Naive thymus-derived CD4-positive, alpha-beta T cell (primary cell): ENCODE data around the gene CRB1. TPM values are rescaled to one million over a fixed set of nuclear protein-coding genes. Genes with fewer than 3 reads are reported as not detected.

ENCODE experiments used
- ATAC-seq: fragments of 150-1000 bp; cut with Tn5 transposase; 2 replicates; pipeline ENCODE4 v1.10.0; 2021; ENCODE audit warnings: mild to moderate bottlenecking, moderate library complexity
- CTCF ChIA-PET: fragments of 350-600 bp; sonication (Branson Sonifier 250); formaldehyde crosslinking; loops from one replicate; lab custom pipeline; 2021; ENCODE audit warnings: antibody characterized with exemption; lab: Charles Lee
- POLR2A ChIA-PET: fragments of 350-600 bp; sonication (Branson Sonifier 250); formaldehyde crosslinking; loops from one replicate; lab custom pipeline; 2021; ENCODE audit warnings: antibody characterized with exemption, inconsistent platforms; lab: Charles Lee
- DNase-seq, 9 donors: peaks; one replicate each; pipeline versions ENCODE4 v3.0.0 to v3.0.0-alpha.2; 2020 to 2022; ENCODE audit warnings: mixed read lengths in 1 of 9
- H3K27ac ChIP-seq: one replicate; pipeline ENCODE4 v1.7.0; 2013; ENCODE audit warnings: mild to moderate bottlenecking, low read depth, low read length, moderate library complexity
- H3K27me3 ChIP-seq, 2 donors: one replicate each; pipeline ENCODE4 v1.7.0; 2013; ENCODE audit warnings: low read length in 2 of 2, mild to moderate bottlenecking in 2 of 2, moderate library complexity in 2 of 2; ENCODE audit not compliant: control insufficient read depth in 2 of 2, insufficient read depth in 2 of 2
- H3K36me3 ChIP-seq, 3 experiments: 1 replicate in 2 of 3; 2 replicates in 1 of 3; pipeline ENCODE4 v1.7.0; 2013; ENCODE audit warnings: low read length in 3 of 3, mild to moderate bottlenecking in 3 of 3, moderate library complexity in 1 of 3; ENCODE audit not compliant: insufficient read depth in 3 of 3, control insufficient read depth in 2 of 3
- H3K4me1 ChIP-seq, 2 donors: one replicate each; pipeline ENCODE4 v1.7.0; 2013; ENCODE audit warnings: low read length in 2 of 2, mild to moderate bottlenecking in 2 of 2, moderate library complexity in 1 of 2; ENCODE audit not compliant: control insufficient read depth in 2 of 2, insufficient read depth in 2 of 2
- H3K4me3 ChIP-seq: 2 replicates; pipeline ENCODE4 v1.7.0; 2013; ENCODE audit warnings: mild to moderate bottlenecking, low read length
- H3K9me3 ChIP-seq, 3 experiments: 1 replicate in 2 of 3; 2 replicates in 1 of 3; pipeline ENCODE4 v1.7.0; 2013; ENCODE audit warnings: low read length in 3 of 3; ENCODE audit not compliant: control insufficient read depth in 2 of 3
- H3K27ac Mint-ChIP-seq, 9 donors: one replicate each; pipeline ENCODE4 v1.8.0; 2020 to 2022; ENCODE audit warnings: mixed read lengths in 9 of 9, mild to moderate bottlenecking in 8 of 9, moderate library complexity in 5 of 9, inconsistent platforms in 2 of 9
- H3K27me3 Mint-ChIP-seq, 5 donors: one replicate each; pipeline ENCODE4 v1.8.0; 2021 to 2022; ENCODE audit warnings: mixed read lengths in 5 of 5, mild to moderate bottlenecking in 1 of 5
- H3K36me3 Mint-ChIP-seq, 5 donors: one replicate each; pipeline ENCODE4 v1.8.0; 2020 to 2022; ENCODE audit warnings: mixed read lengths in 5 of 5, mild to moderate bottlenecking in 3 of 5, inconsistent platforms in 1 of 5
- H3K4me1 Mint-ChIP-seq, 7 donors: one replicate each; pipeline ENCODE4 v1.8.0; 2020 to 2022; ENCODE audit warnings: mixed read lengths in 7 of 7, mild to moderate bottlenecking in 3 of 7, inconsistent platforms in 1 of 7
- H3K4me3 Mint-ChIP-seq, 10 donors: one replicate each; pipeline ENCODE4 v1.8.0; 2020 to 2022; ENCODE audit warnings: mild to moderate bottlenecking in 10 of 10, mixed read lengths in 10 of 10, moderate library complexity in 6 of 10, inconsistent platforms in 2 of 10
- H3K9me3 Mint-ChIP-seq, 11 donors: one replicate each; pipeline ENCODE4 v1.8.0; 2020 to 2022; ENCODE audit warnings: mixed read lengths in 11 of 11, mild to moderate bottlenecking in 4 of 11, inconsistent platforms in 1 of 11, moderate library complexity in 1 of 11
- intact Hi-C, 2 donors: fragments of 100-400 bp; cut with micrococcal nuclease; formaldehyde crosslinking; loops; one replicate each; pipeline ENCODE4 v1.15.1; 2023
- polyA plus RNA-seq, 2 donors: library from polyadenylated mRNA; unstranded; fragments of 300-500 nt; fragmentation: Illumina TruSeq; gene quantifications; one replicate each; pipeline ENCODE4 v1.2.3, GENCODE V29; 2021
- total RNA-seq, 6 experiments: library from RNA in 5 of 6; stranded (reverse) in 5 of 6; gene quantifications; 1 replicate in 5 of 6; 2 replicates in 1 of 6; pipeline ENCODE4 v1.2.3 and lab custom pipeline; 2021 to 2026

The CRB1 gene
- total and polyA plus RNA-seq, 7 experiments from 2014 or later, result 0.08 to 3.2 (median 0.49) TPM; not detected in 2

DNA sequence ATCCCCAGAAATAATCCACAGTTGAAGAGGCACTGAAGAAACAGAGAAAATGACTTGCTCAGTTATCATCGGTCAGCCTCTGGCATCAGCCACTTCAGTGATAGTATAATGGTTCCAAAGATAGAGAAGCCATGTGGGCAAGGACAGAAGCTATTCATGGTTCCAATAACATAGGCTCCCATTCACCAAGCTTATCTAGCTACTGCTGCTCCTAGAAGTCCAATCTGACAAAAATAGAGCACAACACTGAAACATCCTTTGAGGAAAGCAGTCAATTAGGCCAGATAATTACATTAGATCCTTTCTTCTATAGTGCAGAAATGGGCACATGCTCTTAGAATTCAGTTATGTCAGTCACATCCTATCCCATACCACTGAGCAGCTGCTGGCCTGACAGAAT, 33.5 kb upstream of the CRB1 start:
- intact Hi-C loops, result no loop called here
- peaks cover 0 to 2% (median 0%) of the 10 kb centered on the region in 11 donors for H3K9me3 Mint-ChIP-seq
- H3K4me3 ChIP-seq, result no peak overlapping the region

GRCh38 chr1:197235355-197235754, 32.7 kb upstream of the CRB1 start:
- no peak for ATAC-seq
- ChIA-PET POLR2A (no interaction called here), CTCF (no interaction called here)
- no peaks in the 10 kb centered on the region for H3K9me3 ChIP-seq
- no peak for DNase-seq
- no peaks in the 10 kb centered on the region for H3K4me1 ChIP-seq
- H3K36me3 ChIP-seq, result no peaks in the 10 kb centered on the region
- peaks cover 0 to 2% (median 0%) of the 10 kb centered on the region in 11 donors for H3K9me3 Mint-ChIP-seq
- H3K4me3 Mint-ChIP-seq, result no peak overlapping the region
- no peak overlapping the region for H3K27ac ChIP-seq
- no peaks in the 10 kb centered on the region for H3K4me1 Mint-ChIP-seq
- intact Hi-C loops, result no loop called here
- no peak overlapping the region for H3K4me3 ChIP-seq
- H3K27me3 ChIP-seq, result no peaks in the 10 kb centered on the region
- peaks cover 0 to 8% (median 2%) of the 10 kb centered on the region in 5 donors for H3K36me3 Mint-ChIP-seq
- H3K27me3 Mint-ChIP-seq, result no peaks in the 10 kb centered on the region
- H3K27ac Mint-ChIP-seq, result no peak overlapping the region

More for the DNA sequence above, 33.5 kb upstream of the CRB1 start:
- Mint-ChIP-seq H3K27me3 (no peaks in the 10 kb centered on the region), H3K36me3 (peaks cover 0 to 4% (median 0%) of the 10 kb centered on the region in 5 donors), H3K4me1 (no peaks in the 10 kb centered on the region), H3K4me3 (no peak overlapping the region), H3K27ac (no peak overlapping the region)
- CTCF ChIA-PET, result no interaction called here
- POLR2A ChIA-PET, result no interaction called here
- no peaks in the 10 kb centered on the region for H3K9me3 ChIP-seq
- no peak overlapping the region for H3K27ac ChIP-seq
- DNase-seq, result no peak
- H3K36me3 ChIP-seq, result no peaks in the 10 kb centered on the region
- no peaks in the 10 kb centered on the region for H3K4me1 ChIP-seq
- no peak for ATAC-seq
- no peaks in the 10 kb centered on the region for H3K27me3 ChIP-seq

DNA sequence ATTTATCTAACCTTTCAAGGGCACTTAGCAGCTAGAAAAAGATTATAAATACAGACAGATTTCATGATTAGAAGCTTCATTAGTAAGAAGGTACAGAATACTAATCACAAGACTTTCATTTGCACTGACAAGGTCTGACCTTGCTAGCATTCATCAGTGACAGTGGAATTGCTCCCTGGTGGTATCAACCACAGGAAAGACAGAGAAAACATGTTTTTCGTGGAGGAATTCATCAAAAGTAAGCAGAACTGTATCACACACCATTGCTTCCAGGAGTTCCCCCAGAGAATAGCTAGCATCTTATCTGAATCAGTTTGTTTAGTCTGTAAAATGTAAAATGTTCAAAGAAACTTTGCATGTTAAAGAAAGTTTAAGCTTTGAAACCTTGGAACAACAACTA, 20.6 kb upstream of the CRB1 start:
- Mint-ChIP-seq H3K9me3 (peaks cover 0 to 19% (median 2%) of the 10 kb centered on the region in 11 donors), H3K27ac (no peak overlapping the region), H3K4me3 (no peak overlapping the region), H3K4me1 (no peaks in the 10 kb centered on the region), H3K36me3 (peaks cover 0 to 27% (median 13%) of the 10 kb centered on the region in 5 donors), H3K27me3 (peaks cover 0 to 3% (median 0%) of the 10 kb centered on the region in 5 donors)
- Histone ChIP-seq H3K9me3 (no peaks in the 10 kb centered on the region), H3K27me3 (no peaks in the 10 kb centered on the region), H3K4me1 (no peaks in the 10 kb centered on the region), H3K36me3 (no peaks in the 10 kb centered on the region), H3K4me3 (no peak overlapping the region), H3K27ac (no peak overlapping the region)
- DNase-seq (no peak), ATAC-seq (no peak)
- intact Hi-C loops, result no loop called here
- CTCF ChIA-PET, result interaction anchor here (0.6 kb wide), 1 partner anchor 9 kb away, joined by 4 read pairs; no protein-coding TSS in a partner anchor
- POLR2A ChIA-PET, result no interaction called here

- Histone ChIP-seq H3K27me3 (no peaks in the 10 kb centered on the region), H3K27ac (no peak overlapping the region), H3K4me3 (no peak overlapping the region), H3K4me1 (no peaks in the 10 kb centered on the region), H3K9me3 (no peaks in the 10 kb centered on the region), H3K36me3 (no peaks in the 10 kb centered on the region)
- ChIA-PET CTCF (no interaction called here), POLR2A (no interaction called here)
- Mint-ChIP-seq H3K27ac (no peak overlapping the region), H3K4me3 (no peak overlapping the region), H3K4me1 (no peaks in the 10 kb centered on the region), H3K36me3 (peaks cover 0 to 19% (median 6%) of the 10 kb centered on the region in 5 donors), H3K27me3 (peaks cover 0 to 3% (median 0%) of the 10 kb centered on the region in 5 donors), H3K9me3 (peaks cover 0 to 6% (median 0%) of the 10 kb centered on the region in 11 donors)
- ATAC-seq (no peak), DNase-seq (no peak)
- intact Hi-C loops, result no loop called here
Observed at GRCh38 chr1:197249324-197249723, 18.7 kb upstream of the CRB1 start.

GRCh38 chr1:197250616-197251015, 17.4 kb upstream of the CRB1 start:
- Mint-ChIP-seq H3K4me1 (no peaks in the 10 kb centered on the region), H3K4me3 (no peak overlapping the region), H3K9me3 (no peaks in the 10 kb centered on the region), H3K36me3 (peaks cover 0 to 8% (median 0%) of the 10 kb centered on the region in 5 donors), H3K27ac (no peak overlapping the region), H3K27me3 (peaks cover 0 to 3% (median 0%) of the 10 kb centered on the region in 5 donors)
- H3K9me3 ChIP-seq, result no peaks in the 10 kb centered on the region
- H3K36me3 ChIP-seq, result no peaks in the 10 kb centered on the region
- no peaks in the 10 kb centered on the region for H3K4me1 ChIP-seq
- DNase-seq, result no peak
- no peak overlapping the region for H3K4me3 ChIP-seq
- H3K27me3 ChIP-seq, result no peaks in the 10 kb centered on the region
- ATAC-seq, result no peak
- POLR2A ChIA-PET, result no interaction called here
- no peak overlapping the region for H3K27ac ChIP-seq
- CTCF ChIA-PET, result interaction anchor here (0.6 kb wide), 1 partner anchor 59 kb away, joined by 3 read pairs; no protein-coding TSS in a partner anchor
- intact Hi-C loops, result no loop called here

- peaks cover 0 to 3% (median 0%) of the 10 kb centered on the region in 5 donors for H3K27me3 Mint-ChIP-seq
- H3K27ac ChIP-seq, result no peak overlapping the region
- ATAC-seq (no peak), DNase-seq (no peak)
- no peaks in the 10 kb centered on the region for H3K9me3 ChIP-seq
- no peak overlapping the region for H3K27ac Mint-ChIP-seq
- no peak overlapping the region for H3K4me3 Mint-ChIP-seq
- H3K27me3 ChIP-seq, result no peaks in the 10 kb centered on the region
- H3K9me3 Mint-ChIP-seq, result no peaks in the 10 kb centered on the region
- ChIA-PET CTCF (no interaction called here), POLR2A (no interaction called here)
- H3K4me1 Mint-ChIP-seq, result no peaks in the 10 kb centered on the region
- H3K4me1 ChIP-seq, result no peaks in the 10 kb centered on the region
- intact Hi-C loops, result no loop called here
- peaks cover 0 to 5% (median 0%) of the 10 kb centered on the region in 5 donors for H3K36me3 Mint-ChIP-seq
- no peak overlapping the region for H3K4me3 ChIP-seq
- no peaks in the 10 kb centered on the region for H3K36me3 ChIP-seq
Observed at GRCh38 chr1:197252973-197253372, 15.1 kb upstream of the CRB1 start.

- H3K4me1 Mint-ChIP-seq, result no peaks in the 10 kb centered on the region
- peaks cover 0 to 11% (median 0%) of the 10 kb centered on the region in 5 donors for H3K36me3 Mint-ChIP-seq
- intact Hi-C loops, result no loop called here
- Histone ChIP-seq H3K4me3 (no peak overlapping the region), H3K27me3 (no peaks in the 10 kb centered on the region), H3K9me3 (no peaks in the 10 kb centered on the region), H3K27ac (no peak overlapping the region), H3K36me3 (no peaks in the 10 kb centered on the region), H3K4me1 (no peaks in the 10 kb centered on the region)
- H3K9me3 Mint-ChIP-seq, result no peaks in the 10 kb centered on the region
- no peak overlapping the region for H3K4me3 Mint-ChIP-seq
- no peak for ATAC-seq
- no peak for DNase-seq
- ChIA-PET CTCF (no interaction called here), POLR2A (interaction anchor here (0.6 kb wide), 1 partner anchor 1414 kb away, joined by 7 read pairs; no protein-coding TSS in a partner anchor)
- H3K27me3 Mint-ChIP-seq, result peaks cover 0 to 3% (median 0%) of the 10 kb centered on the region in 5 donors
- H3K27ac Mint-ChIP-seq, result no peak overlapping the region
Observed at GRCh38 chr1:197254866-197255265, 13.2 kb upstream of the CRB1 start.
